B cell (primary cell): ENCODE measurements around the gene LRTM1.

Source experiments
- EZH2 ChIP-seq: IDR thresholded peaks from 2 replicates; pipeline ENCODE4 v1.6.1; 2012; ENCODE audit warnings: borderline replicate concordance, low read depth, mild to moderate bottlenecking, moderate library complexity, low read length; ENCODE audit not compliant: insufficient read depth, poor library complexity, severe bottlenecking
- TF ChIP-seq, protein P1 (sequence below): fragments of 200-600 bp; IDR thresholded peaks from one replicate; pipeline ENCODE4 v1.8.0; 2022; ENCODE audit warnings: antibody characterized with exemption, mild to moderate bottlenecking

- TF ChIP-seq, protein P1, sequence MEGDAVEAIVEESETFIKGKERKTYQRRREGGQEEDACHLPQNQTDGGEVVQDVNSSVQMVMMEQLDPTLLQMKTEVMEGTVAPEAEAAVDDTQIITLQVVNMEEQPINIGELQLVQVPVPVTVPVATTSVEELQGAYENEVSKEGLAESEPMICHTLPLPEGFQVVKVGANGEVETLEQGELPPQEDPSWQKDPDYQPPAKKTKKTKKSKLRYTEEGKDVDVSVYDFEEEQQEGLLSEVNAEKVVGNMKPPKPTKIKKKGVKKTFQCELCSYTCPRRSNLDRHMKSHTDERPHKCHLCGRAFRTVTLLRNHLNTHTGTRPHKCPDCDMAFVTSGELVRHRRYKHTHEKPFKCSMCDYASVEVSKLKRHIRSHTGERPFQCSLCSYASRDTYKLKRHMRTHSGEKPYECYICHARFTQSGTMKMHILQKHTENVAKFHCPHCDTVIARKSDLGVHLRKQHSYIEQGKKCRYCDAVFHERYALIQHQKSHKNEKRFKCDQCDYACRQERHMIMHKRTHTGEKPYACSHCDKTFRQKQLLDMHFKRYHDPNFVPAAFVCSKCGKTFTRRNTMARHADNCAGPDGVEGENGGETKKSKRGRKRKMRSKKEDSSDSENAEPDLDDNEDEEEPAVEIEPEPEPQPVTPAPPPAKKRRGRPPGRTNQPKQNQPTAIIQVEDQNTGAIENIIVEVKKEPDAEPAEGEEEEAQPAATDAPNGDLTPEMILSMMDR: no peak
- TF ChIP-seq EZH2: no peak
These were observed 35.7 kb downstream of the LRTM1 start for GRCh38 chr3:54892168-54892567.
